Natural killer cell (primary cell): ENCODE measurements around the gene SYNPR. TPM values are rescaled to one million over a fixed set of nuclear protein-coding genes. Genes with fewer than 3 reads are reported as not detected.

Source experiments
- ATAC-seq, 3 donors: fragments of 150-1000 bp in 2 of 3; fragments of 200-7000 bp in 1 of 3; cut with Tn5 transposase; 1 replicate in 1 of 3; 2 replicates in 2 of 3; pipeline ENCODE4 v1.10.0; 2021; ENCODE audit warnings: mild to moderate bottlenecking in 2 of 3, moderate library complexity in 2 of 3
- DNase-seq, 2 donors: peaks; one replicate each; pipeline versions ENCODE4 v3.0.0 to v3.0.0-alpha.2; 2013 to 2021; ENCODE audit warnings: mixed read lengths in 1 of 2
- H3K27ac ChIP-seq: one replicate; pipeline ENCODE4 v1.5.1; 2013; ENCODE audit warnings: mild to moderate bottlenecking, low read length
- H3K27me3 ChIP-seq: one replicate; pipeline ENCODE4 v1.6.1; 2013; ENCODE audit warnings: low read length; ENCODE audit not compliant: control insufficient read depth, insufficient read depth
- H3K36me3 ChIP-seq: one replicate; pipeline ENCODE4 v1.6.1; 2013; ENCODE audit warnings: low read length; ENCODE audit not compliant: control insufficient read depth, insufficient read depth
- H3K4me1 ChIP-seq: one replicate; pipeline ENCODE4 v1.6.1; 2013; ENCODE audit warnings: low read length; ENCODE audit not compliant: control insufficient read depth, insufficient read depth
- H3K4me3 ChIP-seq: one replicate; pipeline ENCODE4 v1.5.1; 2013; ENCODE audit warnings: low read length
- H3K9me3 ChIP-seq: one replicate; pipeline ENCODE4 v1.6.1; 2013; ENCODE audit warnings: low read length; ENCODE audit not compliant: control insufficient read depth, insufficient read depth
- H3K27ac Mint-ChIP-seq, 2 donors: one replicate each; pipeline ENCODE4 v1.8.0; 2022; ENCODE audit warnings: mild to moderate bottlenecking in 2 of 2, mixed read lengths in 2 of 2, moderate library complexity in 1 of 2
- H3K27me3 Mint-ChIP-seq, 2 donors: one replicate each; pipeline ENCODE4 v1.8.0; 2022; ENCODE audit warnings: low read depth in 2 of 2, mixed read lengths in 2 of 2
- H3K36me3 Mint-ChIP-seq: one replicate; pipeline ENCODE4 v1.8.0; 2022; ENCODE audit warnings: mixed read lengths
- H3K4me1 Mint-ChIP-seq, 2 donors: one replicate each; pipeline ENCODE4 v1.8.0; 2022; ENCODE audit warnings: mixed read lengths in 2 of 2
- H3K4me3 Mint-ChIP-seq: one replicate; pipeline ENCODE4 v1.8.0; 2022; ENCODE audit warnings: mild to moderate bottlenecking, moderate library complexity, mixed read lengths
- H3K9me3 Mint-ChIP-seq, 2 donors: one replicate each; pipeline ENCODE4 v1.8.0; 2022; ENCODE audit warnings: mixed read lengths in 2 of 2
- CTCF ChIP-seq: fragments of 200-600 bp; IDR thresholded peaks from one replicate; pipeline ENCODE4 v1.8.0; 2022; ENCODE audit warnings: antibody characterized with exemption
- WGBS: methylation state at CpG from one replicate; pipeline ENCODE4 v1.1.7; 2013; ENCODE audit warnings: missing lambda C conversion rate; ENCODE audit not compliant: insufficient coverage; 5-methylcytosine and 5-hydroxymethylcytosine counted together
- intact Hi-C: fragments of 100-400 bp; cut with micrococcal nuclease; formaldehyde crosslinking; loops from one replicate; pipeline ENCODE4 v1.14.2; 2022
- total RNA-seq, 4 donors: library from RNA; stranded (reverse); fragments of 120-200 nt in 1 of 4; gene quantifications; one replicate each; pipeline versions ENCODE4 v1.2.3 to v1.2.4, GENCODE V29; 2013 to 2022

The SYNPR gene
- total RNA-seq, 3 donors from 2014 or later (not counting 1 experiment from before 2014, with no cell fraction given), result not detected

GRCh38 chr3:63493101-63493500 lies 215.0 kb downstream of the SYNPR start:
- Mint-ChIP-seq H3K4me1 (no peaks in the 10 kb centered on the region), H3K27me3 (no peaks in the 10 kb centered on the region), H3K9me3 (peaks cover 9 to 10% of the 10 kb centered on the region in 2 donors), H3K27ac (no peak overlapping the region), H3K4me3 (no peak overlapping the region), H3K36me3 (no peaks in the 10 kb centered on the region)
- DNase-seq (no peak), ATAC-seq (no peak)
- Histone ChIP-seq H3K4me1 (no peaks in the 10 kb centered on the region), H3K36me3 (no peaks in the 10 kb centered on the region), H3K27ac (no peak overlapping the region), H3K9me3 (no peaks in the 10 kb centered on the region), H3K27me3 (no peaks in the 10 kb centered on the region), H3K4me3 (no peak overlapping the region)
- WGBS, result 93% methylated on average over 3 of the region's 3 CpGs
- no peak for TF ChIP-seq CTCF
- intact Hi-C loops, result no loop called here

GRCh38 chr3:63494646-63495045 lies 216.5 kb downstream of the SYNPR start:
- H3K36me3 Mint-ChIP-seq, result no peaks in the 10 kb centered on the region
- H3K4me1 ChIP-seq, result no peaks in the 10 kb centered on the region
- DNase-seq, result no peak
- no peaks in the 10 kb centered on the region for H3K4me1 Mint-ChIP-seq
- no peaks in the 10 kb centered on the region for H3K9me3 ChIP-seq
- TF ChIP-seq CTCF, result no peak
- no peaks in the 10 kb centered on the region for H3K27me3 Mint-ChIP-seq
- no peaks in the 10 kb centered on the region for H3K27me3 ChIP-seq
- no peak for ATAC-seq
- no peak overlapping the region for H3K4me3 ChIP-seq
- no peak overlapping the region for H3K4me3 Mint-ChIP-seq
- no peaks in the 10 kb centered on the region for H3K36me3 ChIP-seq
- H3K27ac ChIP-seq, result no peak overlapping the region
- no peak overlapping the region for H3K27ac Mint-ChIP-seq
- WGBS, result 100% methylated on average over 1 of the region's 1 CpG
- intact Hi-C loops, result no loop called here
- peaks cover 13% of the 10 kb centered on the region in 2 donors for H3K9me3 Mint-ChIP-seq

GRCh38 chr3:63497641-63498040 lies 219.5 kb downstream of the SYNPR start:
- H3K9me3 Mint-ChIP-seq, result peaks cover 5 to 6% of the 10 kb centered on the region in 2 donors
- Histone ChIP-seq H3K9me3 (no peaks in the 10 kb centered on the region), H3K4me1 (no peaks in the 10 kb centered on the region), H3K4me3 (no peak overlapping the region), H3K27ac (no peak overlapping the region), H3K27me3 (no peaks in the 10 kb centered on the region), H3K36me3 (no peaks in the 10 kb centered on the region)
- H3K36me3 Mint-ChIP-seq, result no peaks in the 10 kb centered on the region
- no peak overlapping the region for H3K4me3 Mint-ChIP-seq
- no peak for ATAC-seq
- H3K4me1 Mint-ChIP-seq, result no peaks in the 10 kb centered on the region
- intact Hi-C loops, result no loop called here
- DNase-seq, result no peak
- no CpG with 5 or more reads among the region's 2 CpGs for WGBS
- H3K27ac Mint-ChIP-seq, result no peak overlapping the region
- TF ChIP-seq CTCF, result no peak
- no peaks in the 10 kb centered on the region for H3K27me3 Mint-ChIP-seq

GRCh38 chr3:63500196-63500595 lies 222.1 kb downstream of the SYNPR start:
- H3K27me3 Mint-ChIP-seq, result no peaks in the 10 kb centered on the region
- no peaks in the 10 kb centered on the region for H3K4me1 Mint-ChIP-seq
- intact Hi-C loops, result no loop called here
- H3K36me3 Mint-ChIP-seq, result no peaks in the 10 kb centered on the region
- no peak overlapping the region for H3K4me3 Mint-ChIP-seq
- H3K36me3 ChIP-seq, result no peaks in the 10 kb centered on the region
- H3K4me3 ChIP-seq, result no peak overlapping the region
- 79% methylated on average over 4 of the region's 5 CpGs for WGBS
- TF ChIP-seq CTCF, result no peak
- DNase-seq, result no peak
- H3K4me1 ChIP-seq, result no peaks in the 10 kb centered on the region
- no peak overlapping the region for H3K27ac Mint-ChIP-seq
- peaks cover 8 to 9% of the 10 kb centered on the region in 2 donors for H3K9me3 Mint-ChIP-seq
- ATAC-seq, result no peak
- no peaks in the 10 kb centered on the region for H3K9me3 ChIP-seq
- no peak overlapping the region for H3K27ac ChIP-seq
- H3K27me3 ChIP-seq, result no peaks in the 10 kb centered on the region
